Stimulated activated CD8-positive, alpha-beta memory T cell treated with anti-CD3 and anti-CD28 coated beads, Interleukin-4, amount 100 ng/mL, for 24 hours (primary cell): Measurements from ENCODE around the gene BLTP2.
A peak's percentile ranks its signal among the peaks of the same experiment; 100 is the strongest.

Experiments
- DNase-seq: peaks from one replicate; pipeline ENCODE4 v3.0.0-alpha.2; 2020; ENCODE audit warnings: low read depth

BLTP2 gene

DNA sequence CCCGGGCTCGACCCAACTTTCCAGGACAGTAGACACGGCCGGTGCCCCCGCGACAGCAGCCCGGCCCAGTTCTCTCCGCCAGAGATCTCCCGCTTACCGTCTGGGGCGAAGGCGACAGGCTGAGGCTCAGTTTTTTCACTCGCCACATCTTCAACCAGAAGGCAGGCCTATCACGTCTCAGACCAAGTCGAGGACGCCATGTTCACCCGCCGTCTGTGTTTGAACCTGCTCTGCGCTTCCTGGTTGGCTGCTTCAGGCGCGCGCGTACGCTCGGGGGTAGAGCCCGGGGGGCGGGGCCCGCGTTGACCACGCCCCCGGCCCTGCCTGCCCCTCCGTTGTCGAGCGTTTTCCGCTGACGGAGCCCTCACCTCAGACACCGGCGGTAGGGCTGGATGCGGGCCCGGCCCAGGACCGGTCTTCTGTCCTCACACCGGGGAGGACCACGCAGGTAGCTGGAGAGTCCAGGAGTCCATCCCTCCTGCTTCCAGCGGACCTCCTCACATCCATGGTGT lies 46.1 kb downstream of the BLTP2 start, which contains the start of gene SPAG5:
Gene SPAG5, minus strand, starts transcription at position 227 of the 512 bp plus-strand sequence. Its CDS starts 79 bp downstream, at position 148.
- peak; percentile 86 for DNase-seq

DNA sequence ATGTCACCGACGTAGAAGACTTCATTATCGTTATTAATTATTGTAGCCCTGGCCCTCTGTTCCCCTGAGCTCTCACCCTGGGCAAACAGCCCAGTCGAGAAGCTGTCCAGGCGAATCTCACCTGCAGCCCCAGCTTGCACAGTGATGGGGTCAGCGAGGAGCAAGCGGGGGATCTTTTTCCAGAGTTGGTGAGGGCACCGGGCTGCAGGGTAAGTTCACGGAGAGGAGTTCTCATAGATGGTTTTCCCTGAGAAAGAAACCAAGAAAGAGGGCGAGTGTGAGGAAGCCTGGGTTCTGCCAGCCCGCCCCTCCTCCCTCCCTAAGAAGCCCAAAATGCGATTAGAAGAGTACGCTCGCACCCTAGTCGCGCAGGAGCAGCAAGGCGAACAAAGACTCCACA lies 46.6 kb downstream of the BLTP2 start:
- no peak for DNase-seq

DNA sequence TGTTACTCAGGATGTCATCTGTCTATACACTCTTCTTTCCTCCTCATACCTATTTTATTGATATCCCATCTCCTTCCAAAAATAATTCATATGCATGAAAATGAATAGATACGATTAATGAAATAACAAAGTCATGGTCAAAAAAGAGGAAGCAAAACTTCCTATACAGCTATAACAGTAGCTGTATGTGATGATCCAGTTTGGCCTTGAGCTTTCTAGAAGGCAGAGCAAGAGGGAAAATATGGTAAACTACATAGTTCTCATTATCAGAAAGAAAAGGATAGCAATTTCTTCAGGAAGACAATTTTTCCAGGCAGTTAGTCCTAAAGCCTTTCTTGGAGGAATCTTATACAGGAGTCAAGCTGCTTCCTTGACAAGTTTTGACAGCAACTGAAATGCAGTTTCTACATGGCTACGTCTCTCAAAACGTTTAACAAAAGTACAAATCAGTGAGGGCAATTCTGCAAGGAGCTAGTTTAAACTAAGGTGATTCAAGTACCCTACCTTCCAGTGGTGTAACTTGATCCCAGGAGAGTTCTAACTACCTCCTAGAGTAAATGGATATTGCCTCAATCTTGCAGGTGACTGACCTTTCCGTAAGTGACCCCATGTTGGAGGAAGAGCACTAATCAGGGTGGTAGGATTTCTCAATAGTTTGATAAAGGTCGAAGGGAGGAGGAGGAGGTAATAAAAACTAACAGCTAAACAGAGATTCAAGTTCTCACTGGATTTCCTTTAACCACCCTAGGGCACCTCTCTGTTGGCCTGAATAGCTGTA lies 47.2 kb downstream of the BLTP2 start:
- DNase-seq, result no peak
